GM23338 (cell line): ENCODE data around the gene TMEM43. TPM values are rescaled to one million over a fixed set of nuclear protein-coding genes. Genes with fewer than 3 reads are reported as not detected.

Source experiments
- ATAC-seq: fragments of 200-7000 bp; cut with Tn5 transposase; 3 replicates; pipeline ENCODE4 v1.9.1; 2020
- DNase-seq: peaks from one replicate; pipeline ENCODE4 v3.0.0-alpha.2; 2015; ENCODE audit warnings: low spot score
- H2AFZ ChIP-seq: fragments of 200-600 bp; sonication (generic); 2 replicates; pipeline ENCODE4 v1.8.0; 2016; ENCODE audit warnings: antibody characterized with exemption, mild to moderate bottlenecking, moderate library complexity
- H3F3A ChIP-seq: fragments of 200-600 bp; sonication (generic); replicated peaks from 2 replicates; pipeline ENCODE4 v1.8.0; 2017; ENCODE audit warnings: antibody characterized with exemption, mixed run types, low read depth
- H3K27ac ChIP-seq: fragments of 200-600 bp; sonication (generic); 2 replicates; pipeline ENCODE4 v1.6.1; 2016; ENCODE audit warnings: low read depth
- H3K27me3 ChIP-seq: fragments of 200-600 bp; sonication (generic); 2 replicates; pipeline ENCODE4 v1.8.0; 2016; ENCODE audit warnings: mild to moderate bottlenecking, mixed run types, moderate library complexity; ENCODE audit not compliant: insufficient read depth
- H3K36me3 ChIP-seq: fragments of 200-600 bp; sonication (generic); 2 replicates; pipeline ENCODE4 v1.8.0; 2016; ENCODE audit warnings: mild to moderate bottlenecking; ENCODE audit not compliant: insufficient read depth
- H3K4me1 ChIP-seq: fragments of 200-600 bp; sonication (generic); 2 replicates; pipeline ENCODE4 v1.8.0; 2016; ENCODE audit warnings: mild to moderate bottlenecking, moderate library complexity; ENCODE audit not compliant: insufficient read depth
- H3K4me2 ChIP-seq: fragments of 200-600 bp; sonication (generic); 2 replicates; pipeline ENCODE4 v1.7.1; 2017; ENCODE audit warnings: mixed run types
- H3K4me3 ChIP-seq: fragments of 200-600 bp; sonication (generic); 2 replicates; pipeline ENCODE4 v1.6.1; 2016; ENCODE audit warnings: mixed run types
- H3K79me2 ChIP-seq: fragments of 200-600 bp; sonication (generic); replicated peaks from 2 replicates; pipeline ENCODE4 v1.8.0; 2017; ENCODE audit warnings: mild to moderate bottlenecking; ENCODE audit not compliant: insufficient read depth
- H3K9me2 ChIP-seq: fragments of 200-600 bp; sonication (generic); 2 replicates; pipeline ENCODE4 v1.8.0; 2017; ENCODE audit not compliant: insufficient read depth
- H4K20me1 ChIP-seq: fragments of 200-600 bp; sonication (generic); replicated peaks from 2 replicates; pipeline ENCODE4 v1.8.0; 2017; ENCODE audit warnings: mild to moderate bottlenecking; ENCODE audit not compliant: insufficient read depth
- H3K27ac Mint-ChIP-seq: 2 replicates; pipeline ENCODE4 v1.8.0; 2020; ENCODE audit warnings: inconsistent platforms, mild to moderate bottlenecking, moderate library complexity, mixed read lengths
- H3K27me3 Mint-ChIP-seq: 3 replicates; pipeline ENCODE4 v1.8.0; 2022; ENCODE audit warnings: low read depth, mild to moderate bottlenecking, moderate library complexity, mixed read lengths, inconsistent platforms; ENCODE audit not compliant: insufficient read depth, poor library complexity
- H3K36me3 Mint-ChIP-seq: 3 replicates; pipeline ENCODE4 v1.8.0; 2021; ENCODE audit warnings: low read depth, mild to moderate bottlenecking, inconsistent platforms, moderate library complexity, mixed read lengths
- H3K4me1 Mint-ChIP-seq: 3 replicates; pipeline ENCODE4 v1.8.0; 2020; ENCODE audit warnings: mild to moderate bottlenecking, inconsistent platforms, mixed read lengths
- H3K4me3 Mint-ChIP-seq: 3 replicates; pipeline ENCODE4 v1.8.0; 2021; ENCODE audit warnings: moderate library complexity, mild to moderate bottlenecking, inconsistent platforms, mixed read lengths
- H3K9me3 Mint-ChIP-seq: 3 replicates; pipeline ENCODE4 v1.8.0; 2020; ENCODE audit warnings: moderate library complexity, mild to moderate bottlenecking, inconsistent platforms, mixed read lengths
- CREB1 ChIP-seq: fragments of 250-450 bp; sonication (Bioruptor Pico); IDR thresholded peaks from 2 replicates; pipeline ENCODE4 v1.5.0; 2020; ENCODE audit warnings: low read depth, mild to moderate bottlenecking, moderate library complexity
- EZH2 ChIP-seq: fragments of 200-600 bp; sonication (generic); IDR thresholded peaks from one replicate; pipeline ENCODE4 v1.8.0; 2017; ENCODE audit warnings: antibody characterized with exemption, mild to moderate bottlenecking, low read depth; ENCODE audit not compliant: unreplicated experiment
- JUNB ChIP-seq: IDR thresholded peaks from one replicate; pipeline ENCODE4 v1.6.1; 2016; ENCODE audit warnings: antibody characterized with exemption; ENCODE audit not compliant: unreplicated experiment
- NANOG ChIP-seq: IDR thresholded peaks from 2 replicates; pipeline ENCODE4 v1.6.1; 2016; ENCODE audit warnings: antibody characterized with exemption, borderline replicate concordance
- STAT1 ChIP-seq: IDR thresholded peaks from one replicate; pipeline ENCODE4 v1.6.1; 2016; ENCODE audit warnings: antibody characterized with exemption; ENCODE audit not compliant: unreplicated experiment
- ZNF331 ChIP-seq: fragments of 250-450 bp; sonication (Bioruptor Pico); IDR thresholded peaks from 2 replicates; pipeline ENCODE4 v1.5.0; 2020; ENCODE audit warnings: low read depth, mild to moderate bottlenecking, moderate library complexity
- polyA plus RNA-seq: library from polyadenylated mRNA; unstranded; fragments of >200 nt; fragmentation: Nextera tagmentation; extraction: Ambion mirVana; gene quantifications from 2 replicates; pipeline ENCODE4 v1.2.1, GENCODE V29; 2016
- total RNA-seq: library from RNA; depleted of rRNA; stranded (reverse); fragments of >200 nt; shearing (Covaris generic); gene quantifications from 2 replicates; pipeline ENCODE4 v1.2.3, GENCODE V29; 2014
- TF ChIP-seq, protein P1 (sequence below): IDR thresholded peaks from 2 replicates; pipeline ENCODE4 v1.6.1; 2016; ENCODE audit warnings: antibody characterized with exemption
- TF ChIP-seq, protein P2 (sequence below): IDR thresholded peaks from one replicate; pipeline ENCODE4 v1.6.1; 2018; ENCODE audit warnings: antibody characterized with exemption; ENCODE audit not compliant: unreplicated experiment
- TF ChIP-seq, protein P3 (sequence below), 2 experiments: fragments of 200-600 bp in 1 of 2; sonication (generic) in 1 of 2; conservative IDR thresholded peaks; 2 replicates each; pipeline versions ENCODE4 v1.5.1 to v1.6.1; 2016 to 2017; ENCODE audit warnings: antibody characterized with exemption in 2 of 2, low read depth in 2 of 2, mild to moderate bottlenecking in 2 of 2, moderate library complexity in 1 of 2

The TMEM43 gene
- total and polyA plus RNA-seq, 2 experiments from 2014 or later = 15.9 to 34.7 TPM

DNA sequence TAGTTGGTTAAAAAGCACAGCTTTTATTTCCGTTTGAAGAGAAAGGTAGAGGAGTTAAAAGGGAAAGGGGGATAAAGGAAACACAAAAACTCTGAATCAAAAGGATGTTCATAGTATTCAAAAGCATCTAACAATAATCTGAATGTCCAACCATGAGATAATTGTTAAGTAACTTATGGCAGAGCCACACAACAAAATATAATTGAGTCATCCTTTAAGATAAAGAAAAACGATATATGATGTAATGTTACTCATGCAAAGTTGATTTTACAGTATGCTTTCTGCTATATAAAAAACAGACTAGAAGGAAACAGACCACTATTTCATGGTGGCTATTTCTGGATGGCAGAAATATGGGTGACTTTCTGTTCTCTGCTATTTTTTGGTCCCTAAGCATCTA lies 49.6 kb downstream of the TMEM43 start (continued):
- TF ChIP-seq, protein P1, sequence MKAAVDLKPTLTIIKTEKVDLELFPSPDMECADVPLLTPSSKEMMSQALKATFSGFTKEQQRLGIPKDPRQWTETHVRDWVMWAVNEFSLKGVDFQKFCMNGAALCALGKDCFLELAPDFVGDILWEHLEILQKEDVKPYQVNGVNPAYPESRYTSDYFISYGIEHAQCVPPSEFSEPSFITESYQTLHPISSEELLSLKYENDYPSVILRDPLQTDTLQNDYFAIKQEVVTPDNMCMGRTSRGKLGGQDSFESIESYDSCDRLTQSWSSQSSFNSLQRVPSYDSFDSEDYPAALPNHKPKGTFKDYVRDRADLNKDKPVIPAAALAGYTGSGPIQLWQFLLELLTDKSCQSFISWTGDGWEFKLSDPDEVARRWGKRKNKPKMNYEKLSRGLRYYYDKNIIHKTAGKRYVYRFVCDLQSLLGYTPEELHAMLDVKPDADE = no peak
- TF ChIP-seq NANOG = no peak
- no peak for TF ChIP-seq EZH2
- TF ChIP-seq, protein P2, sequence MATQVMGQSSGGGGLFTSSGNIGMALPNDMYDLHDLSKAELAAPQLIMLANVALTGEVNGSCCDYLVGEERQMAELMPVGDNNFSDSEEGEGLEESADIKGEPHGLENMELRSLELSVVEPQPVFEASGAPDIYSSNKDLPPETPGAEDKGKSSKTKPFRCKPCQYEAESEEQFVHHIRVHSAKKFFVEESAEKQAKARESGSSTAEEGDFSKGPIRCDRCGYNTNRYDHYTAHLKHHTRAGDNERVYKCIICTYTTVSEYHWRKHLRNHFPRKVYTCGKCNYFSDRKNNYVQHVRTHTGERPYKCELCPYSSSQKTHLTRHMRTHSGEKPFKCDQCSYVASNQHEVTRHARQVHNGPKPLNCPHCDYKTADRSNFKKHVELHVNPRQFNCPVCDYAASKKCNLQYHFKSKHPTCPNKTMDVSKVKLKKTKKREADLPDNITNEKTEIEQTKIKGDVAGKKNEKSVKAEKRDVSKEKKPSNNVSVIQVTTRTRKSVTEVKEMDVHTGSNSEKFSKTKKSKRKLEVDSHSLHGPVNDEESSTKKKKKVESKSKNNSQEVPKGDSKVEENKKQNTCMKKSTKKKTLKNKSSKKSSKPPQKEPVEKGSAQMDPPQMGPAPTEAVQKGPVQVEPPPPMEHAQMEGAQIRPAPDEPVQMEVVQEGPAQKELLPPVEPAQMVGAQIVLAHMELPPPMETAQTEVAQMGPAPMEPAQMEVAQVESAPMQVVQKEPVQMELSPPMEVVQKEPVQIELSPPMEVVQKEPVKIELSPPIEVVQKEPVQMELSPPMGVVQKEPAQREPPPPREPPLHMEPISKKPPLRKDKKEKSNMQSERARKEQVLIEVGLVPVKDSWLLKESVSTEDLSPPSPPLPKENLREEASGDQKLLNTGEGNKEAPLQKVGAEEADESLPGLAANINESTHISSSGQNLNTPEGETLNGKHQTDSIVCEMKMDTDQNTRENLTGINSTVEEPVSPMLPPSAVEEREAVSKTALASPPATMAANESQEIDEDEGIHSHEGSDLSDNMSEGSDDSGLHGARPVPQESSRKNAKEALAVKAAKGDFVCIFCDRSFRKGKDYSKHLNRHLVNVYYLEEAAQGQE = no peak
- no peak for TF ChIP-seq STAT1
- TF ChIP-seq ZNF331 = no peak
- TF ChIP-seq JUNB = no peak
- TF ChIP-seq, protein P3, sequence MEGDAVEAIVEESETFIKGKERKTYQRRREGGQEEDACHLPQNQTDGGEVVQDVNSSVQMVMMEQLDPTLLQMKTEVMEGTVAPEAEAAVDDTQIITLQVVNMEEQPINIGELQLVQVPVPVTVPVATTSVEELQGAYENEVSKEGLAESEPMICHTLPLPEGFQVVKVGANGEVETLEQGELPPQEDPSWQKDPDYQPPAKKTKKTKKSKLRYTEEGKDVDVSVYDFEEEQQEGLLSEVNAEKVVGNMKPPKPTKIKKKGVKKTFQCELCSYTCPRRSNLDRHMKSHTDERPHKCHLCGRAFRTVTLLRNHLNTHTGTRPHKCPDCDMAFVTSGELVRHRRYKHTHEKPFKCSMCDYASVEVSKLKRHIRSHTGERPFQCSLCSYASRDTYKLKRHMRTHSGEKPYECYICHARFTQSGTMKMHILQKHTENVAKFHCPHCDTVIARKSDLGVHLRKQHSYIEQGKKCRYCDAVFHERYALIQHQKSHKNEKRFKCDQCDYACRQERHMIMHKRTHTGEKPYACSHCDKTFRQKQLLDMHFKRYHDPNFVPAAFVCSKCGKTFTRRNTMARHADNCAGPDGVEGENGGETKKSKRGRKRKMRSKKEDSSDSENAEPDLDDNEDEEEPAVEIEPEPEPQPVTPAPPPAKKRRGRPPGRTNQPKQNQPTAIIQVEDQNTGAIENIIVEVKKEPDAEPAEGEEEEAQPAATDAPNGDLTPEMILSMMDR (conservative IDR thresholded peaks at IDR 0.05; ENCODE audit: low read depth in 2 of 2) = no peak
- TF ChIP-seq CREB1 = no peak

DNA sequence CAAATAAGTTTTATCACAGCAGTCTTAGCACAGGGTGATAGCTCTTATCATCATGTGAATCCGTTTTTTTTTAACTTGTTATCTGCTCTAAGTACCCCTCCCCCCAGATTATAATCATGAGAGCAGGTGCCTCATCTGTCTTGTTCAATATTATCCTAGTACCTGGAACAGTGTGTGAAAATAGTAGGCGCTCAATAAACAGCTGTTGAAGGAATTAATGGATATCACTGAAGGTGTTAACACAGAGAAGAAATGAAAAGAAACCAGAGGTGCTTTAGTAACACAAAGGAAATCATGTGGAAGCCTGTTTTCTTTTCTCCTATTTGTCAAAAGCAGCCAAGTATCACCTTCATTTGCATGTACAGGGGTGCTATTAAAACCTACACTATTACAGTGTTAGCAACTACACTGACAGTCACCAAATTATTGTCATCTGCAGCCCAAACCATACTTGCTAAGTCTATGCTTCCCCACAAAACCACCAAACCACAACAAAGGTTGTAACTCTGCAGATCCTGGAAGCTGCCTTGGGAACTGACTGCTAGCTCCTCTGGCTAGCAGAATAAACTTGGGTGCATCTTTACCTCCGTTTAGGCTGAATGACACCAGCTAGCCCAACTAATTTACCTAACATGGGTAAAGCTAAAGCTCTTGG lies 50.7 kb downstream of the TMEM43 start:
- Histone ChIP-seq H3K4me2 (peak overlapping the region; percentile 6; the same call in 1 of the 2 replicates), H3K36me3 (peaks cover 16% of the 10 kb centered on the region), H3K4me1 (peaks cover 14% of the 10 kb centered on the region), H3F3A (no peaks in the 10 kb centered on the region), H4K20me1 (no peaks in the 10 kb centered on the region; the same call in 1 of the 2 replicates), H3K27me3 (no peaks in the 10 kb centered on the region), H3K79me2 (peaks cover 60% of the 10 kb centered on the region), H3K4me3 (no peak overlapping the region), H3K27ac (no peak overlapping the region), H3K9me2 (no peaks in the 10 kb centered on the region), H2AFZ (no peak overlapping the region)
- H3K4me3 Mint-ChIP-seq = no peak overlapping the region
- ATAC-seq (no peak), DNase-seq (no peak)
- H3K27me3 Mint-ChIP-seq = peaks cover 10% of the 10 kb centered on the region
- peaks cover 22% of the 10 kb centered on the region for H3K36me3 Mint-ChIP-seq
- no peak overlapping the region for H3K27ac Mint-ChIP-seq
- peaks cover 27% of the 10 kb centered on the region for H3K4me1 Mint-ChIP-seq
- 0 out of 3 replicates have a peak, but pooled peaks cover 3% of the 10 kb centered on the region for H3K9me3 Mint-ChIP-seq
- TF ChIP-seq STAT1 (no peak), JUNB (no peak), EZH2 (no peak)
- TF ChIP-seq, protein P3 (conservative IDR thresholded peaks at IDR 0.05; ENCODE audit: low read depth in 2 of 2) = no peak
